H1 (cell line): ENCODE results near the gene MRAP. TPM values are rescaled to one million over a fixed set of nuclear protein-coding genes. Genes with fewer than 3 reads are reported as not detected.

Experiments used
- CTCF ChIA-PET: fragments of 300-600 bp; sonication (Branson Sonifier 250); formaldehyde crosslinking; loops from one replicate; lab custom pipeline; 2021; ENCODE audit not compliant: partially characterized antibody; lab: Charles Lee
- POLR2A ChIA-PET: fragments of 300-600 bp; sonication (Branson Sonifier 250); formaldehyde crosslinking; loops from one replicate; lab custom pipeline; 2021; ENCODE audit warnings: inconsistent platforms; ENCODE audit not compliant: partially characterized antibody; lab: Charles Lee
- DNase-seq, 2 experiments: peaks; one replicate each; pipeline versions ENCODE4 v3.0.0 to v3.0.0-alpha.2; 2010 to 2022; ENCODE audit warnings: low spot score in 2 of 2, low read depth in 1 of 2, mixed read lengths in 1 of 2
- FAIRE-seq: peaks from 2 replicates; lab custom pipeline; 2011; peaks lifted over from hg19 to GRCh38; lab: Jason Lieb, UNC
- H2AFZ ChIP-seq: 2 replicates; pipeline ENCODE4 v1.8.1; 2012; ENCODE audit warnings: low read length, inconsistent platforms
- H2AK5ac ChIP-seq: 2 replicates; pipeline ENCODE4 v1.6.1; 2013; ENCODE audit warnings: low read depth, low read length
- H2BK120ac ChIP-seq: replicated peaks from 2 replicates; pipeline ENCODE3; 2013; ENCODE audit warnings: low read depth, low read length, inconsistent platforms
- H2BK12ac ChIP-seq: 2 replicates; pipeline ENCODE4 v1.6.1; 2013; ENCODE audit warnings: low read depth, low read length
- H2BK15ac ChIP-seq: 2 replicates; pipeline ENCODE4 v1.6.1; 2013; ENCODE audit warnings: low read length
- H2BK20ac ChIP-seq: 2 replicates; pipeline ENCODE4 v1.6.1; 2013; ENCODE audit warnings: low read length
- H2BK5ac ChIP-seq: 2 replicates; pipeline ENCODE4 v1.6.1; 2013; ENCODE audit warnings: low read depth, low read length
- H3K14ac ChIP-seq: 2 replicates; pipeline ENCODE4 v1.6.1; 2013; ENCODE audit warnings: inconsistent platforms; ENCODE audit not compliant: insufficient read length
- H3K18ac ChIP-seq: 2 replicates; pipeline ENCODE4 v1.6.1; 2013; ENCODE audit warnings: low read length; ENCODE audit errors: extremely low read depth
- H3K23ac ChIP-seq: 2 replicates; pipeline ENCODE4 v1.6.1; 2013; ENCODE audit warnings: inconsistent platforms; ENCODE audit not compliant: insufficient read length
- H3K23me2 ChIP-seq: 2 replicates; pipeline ENCODE4 v1.6.1; 2013; ENCODE audit warnings: low read depth, low read length
- H3K27ac ChIP-seq: 2 replicates; pipeline ENCODE4 v1.6.1; 2011; ENCODE audit warnings: low read depth, low read length, inconsistent platforms
- H3K27me3 ChIP-seq, 4 experiments: replicated peaks in 1 of 4; 1 replicate in 1 of 4; 2 replicates in 3 of 4; pipeline versions ENCODE4 v1.6.1 to v1.8.1; 2011 to 2013; ENCODE audit warnings: low read length in 3 of 4, mild to moderate bottlenecking in 3 of 4, inconsistent platforms in 2 of 4, mixed read lengths in 2 of 4, moderate library complexity in 1 of 4; ENCODE audit not compliant: control insufficient read depth in 3 of 4, insufficient read depth in 3 of 4; ENCODE audit errors: extremely low read depth in 1 of 4
- H3K36me3 ChIP-seq, 4 experiments: 2 replicates each; pipeline versions ENCODE4 v1.6.1 to v1.8.1; 2011 to 2013; ENCODE audit warnings: mild to moderate bottlenecking in 4 of 4, low read length in 3 of 4, moderate library complexity in 2 of 4, control low read depth in 1 of 4, inconsistent platforms in 1 of 4; ENCODE audit not compliant: insufficient read depth in 4 of 4, control insufficient read depth in 2 of 4
- H3K4ac ChIP-seq: replicated peaks from 2 replicates; pipeline ENCODE3; 2013; ENCODE audit warnings: low read length, low read depth, mixed read lengths, inconsistent platforms; ENCODE audit not compliant: insufficient read length
- H3K4me1 ChIP-seq, 4 experiments: replicated peaks in 1 of 4; 1 replicate in 1 of 4; 2 replicates in 3 of 4; pipeline versions ENCODE4 v1.6.1 to v1.8.1; 2011 to 2013; ENCODE audit warnings: low read length in 3 of 4, inconsistent platforms in 2 of 4, mixed read lengths in 1 of 4; ENCODE audit not compliant: insufficient read depth in 4 of 4, control insufficient read depth in 3 of 4
- H3K4me2 ChIP-seq, 2 experiments: 2 replicates each; pipeline versions ENCODE4 v1.6.1 to v1.8.1; 2011 to 2013; ENCODE audit warnings: low read depth in 2 of 2, low read length in 2 of 2, control low read depth in 1 of 2, inconsistent platforms in 1 of 2, mild to moderate bottlenecking in 1 of 2; ENCODE audit not compliant: insufficient read depth in 1 of 2
- H3K4me3 ChIP-seq, 4 experiments: fragments of 200-600, 300-600 bp in 1 of 4; sonication (generic), shearing (Covaris generic), sonication (Bioruptor Twin) in 1 of 4; 2 replicates each; pipeline versions ENCODE4 v1.5.1 to v1.8.1; 2011 to 2016; ENCODE audit warnings: low read length in 4 of 4, low read depth in 3 of 4, control low read depth in 2 of 4, inconsistent platforms in 2 of 4, mild to moderate bottlenecking in 2 of 4, mixed read lengths in 1 of 4, moderate library complexity in 1 of 4; ENCODE audit not compliant: insufficient read depth in 2 of 4; ENCODE audit errors: extremely low read depth in 1 of 4
- H3K56ac ChIP-seq: replicated peaks from 2 replicates; pipeline ENCODE3; 2013; ENCODE audit warnings: low read depth, mild to moderate bottlenecking, mixed read lengths, low read length, inconsistent platforms; ENCODE audit not compliant: insufficient read length
- H3K79me1 ChIP-seq: 2 replicates; pipeline ENCODE4 v1.6.1; 2013; ENCODE audit warnings: low read depth, low read length, control low read depth
- H3K79me2 ChIP-seq, 2 experiments: 2 replicates each; pipeline versions ENCODE4 v1.6.1 to v1.8.1; 2012 to 2013; ENCODE audit warnings: low read length in 2 of 2, mild to moderate bottlenecking in 2 of 2, inconsistent platforms in 1 of 2; ENCODE audit not compliant: insufficient read depth in 2 of 2, control insufficient read depth in 1 of 2
- H3K9ac ChIP-seq, 4 experiments: replicated peaks in 1 of 4; 1 replicate in 1 of 4; 2 replicates in 3 of 4; pipeline versions ENCODE4 v1.6.1 to v1.8.1; 2011 to 2013; ENCODE audit warnings: low read depth in 3 of 4, low read length in 3 of 4, control low read depth in 2 of 4, mild to moderate bottlenecking in 2 of 4, moderate library complexity in 2 of 4, inconsistent platforms in 1 of 4; ENCODE audit errors: extremely low read depth in 1 of 4
- H3K9me3 ChIP-seq, 2 experiments: 2 replicates each; pipeline versions ENCODE4 v1.6.1 to v1.8.1; 2012 to 2013; ENCODE audit warnings: mild to moderate bottlenecking in 2 of 2, moderate library complexity in 2 of 2, control low read depth in 1 of 2, inconsistent platforms in 1 of 2, low read depth in 1 of 2, low read length in 1 of 2, mixed read lengths in 1 of 2; ENCODE audit not compliant: insufficient read depth in 2 of 2
- H4K20me1 ChIP-seq, 2 experiments: replicated peaks in 1 of 2; 2 replicates each; pipeline versions ENCODE3 to v1.8.1; 2011 to 2013; ENCODE audit warnings: inconsistent platforms in 2 of 2, low read length in 2 of 2, mild to moderate bottlenecking in 1 of 2; ENCODE audit not compliant: insufficient read depth in 2 of 2, control insufficient read depth in 1 of 2
- H4K5ac ChIP-seq: 2 replicates; pipeline ENCODE4 v1.6.1; 2013; ENCODE audit warnings: low read length, low read depth, mixed read lengths, inconsistent platforms; ENCODE audit not compliant: insufficient read length
- H4K8ac ChIP-seq: 2 replicates; pipeline ENCODE4 v1.8.0; 2013; ENCODE audit warnings: mild to moderate bottlenecking, moderate library complexity, low read length, inconsistent platforms; ENCODE audit not compliant: insufficient read depth; ENCODE audit errors: extremely low read depth
- H4K91ac ChIP-seq: replicated peaks from 2 replicates; pipeline ENCODE3; 2013; ENCODE audit warnings: low read length, mixed read lengths, inconsistent platforms; ENCODE audit not compliant: insufficient read length
- CBX8 ChIP-seq: fragments of 300-800, 300-1000 bp; sonication (generic); IDR thresholded peaks from 2 replicates; pipeline ENCODE4 v1.7.1; 2016; ENCODE audit warnings: low read depth, low read length, borderline replicate concordance
- CHD2 ChIP-seq: IDR thresholded peaks from 2 replicates; pipeline ENCODE4 v1.6.1; 2012; ENCODE audit warnings: low read length, improper control_type of control experiment
- CREB1 ChIP-seq: IDR thresholded peaks from 2 replicates; pipeline ENCODE4 v1.6.1; 2012; ENCODE audit warnings: inconsistent platforms
- CTBP2 ChIP-seq: IDR thresholded peaks from 2 replicates; pipeline ENCODE4 v1.7.0; 2011; ENCODE audit warnings: borderline replicate concordance, mild to moderate bottlenecking, moderate library complexity, mixed read lengths, low read length; ENCODE audit not compliant: insufficient read depth, insufficient read length
- EP300 ChIP-seq, 2 experiments: IDR thresholded peaks; 1 replicate in 1 of 2; 2 replicates in 1 of 2; pipeline ENCODE4 v1.6.1; 2011 to 2012; ENCODE audit warnings: low read depth in 2 of 2, low read length in 2 of 2, mild to moderate bottlenecking in 2 of 2, borderline replicate concordance in 1 of 2, inconsistent platforms in 1 of 2, moderate library complexity in 1 of 2
- FOSL1 ChIP-seq: IDR thresholded peaks from 2 replicates; pipeline ENCODE4 v1.6.1; 2011; ENCODE audit warnings: mild to moderate bottlenecking, low read depth, low read length, moderate library complexity; ENCODE audit not compliant: insufficient read depth
- HDAC6 ChIP-seq: IDR thresholded peaks from one replicate; pipeline ENCODE4 v1.7.1; 2012; ENCODE audit warnings: low read depth, mild to moderate bottlenecking, inconsistent platforms, low read length, moderate library complexity
- KDM1A ChIP-seq: fragments of 200-600, 300-600 bp; sonication (generic); IDR thresholded peaks from 2 replicates; pipeline ENCODE4 v1.7.1; 2016; ENCODE audit warnings: mild to moderate bottlenecking, low read length, borderline replicate concordance
- KDM5A ChIP-seq: fragments of 200-600 bp; IDR thresholded peaks from 2 replicates; pipeline ENCODE4 v1.7.1; 2012; ENCODE audit warnings: mild to moderate bottlenecking, low read length, inconsistent platforms, mixed read lengths
- RNF2 ChIP-seq: fragments of 200-900, 300-1000 bp; sonication (generic); IDR thresholded peaks from 2 replicates; pipeline ENCODE4 v1.7.1; 2016; ENCODE audit warnings: borderline replicate concordance, low read depth, mild to moderate bottlenecking, antibody characterized with exemption, low read length; ENCODE audit not compliant: poor library complexity, severe bottlenecking; ENCODE audit errors: missing control alignments
- SAP30 ChIP-seq: fragments of 300-600 bp; sonication (generic); IDR thresholded peaks from 2 replicates; pipeline ENCODE4 v1.7.1; 2012; ENCODE audit warnings: low read length, moderate library complexity, mild to moderate bottlenecking, inconsistent platforms; ENCODE audit not compliant: insufficient read depth, insufficient replicate concordance
- TAF7 ChIP-seq: optimal IDR thresholded peaks from 2 replicates; pipeline ENCODE3; 2011; ENCODE audit warnings: low read depth, mild to moderate bottlenecking, inconsistent platforms, low read length, moderate library complexity, borderline replicate concordance
- TCF12 ChIP-seq: IDR thresholded peaks from 2 replicates; pipeline ENCODE4 v1.6.1; 2011; ENCODE audit warnings: low read depth, mild to moderate bottlenecking, low read length
- ZNF274 ChIP-seq: IDR thresholded peaks from 2 replicates; pipeline ENCODE4 v1.7.0; 2012; ENCODE audit warnings: low read length, borderline replicate concordance; ENCODE audit errors: extremely low read depth
- WGBS, 2 experiments: shearing (Covaris generic) in 1 of 2; methylation state at CpG; one replicate each; pipeline versions ENCODE4 v1.1.6 to v1.1.7; 2013 to 2015; ENCODE audit warnings: low lambda C conversion rate in 2 of 2, mixed read lengths in 2 of 2, inconsistent platforms in 1 of 2, low coverage in 1 of 2, missing lambda C conversion rate in 1 of 2; ENCODE audit not compliant: insufficient replicate concordance in 2 of 2, insufficient coverage in 1 of 2, insufficient read length in 1 of 2; ENCODE audit errors: extremely low coverage in 1 of 2, missing lambda C conversion rate in 1 of 2; 5-methylcytosine and 5-hydroxymethylcytosine counted together
- polyA plus RNA-seq, 7 experiments: library from polyadenylated mRNA; depleted of rRNA in 3 of 7; stranded (reverse) in 5 of 7; unstranded in 2 of 7; fragments of >200 nt in 5 of 7; fragments of 200-250 nt in 2 of 7; gene quantifications; 1 replicate in 5 of 7; 2 replicates in 1 of 7; 4 replicates in 1 of 7; pipeline versions ENCODE4 v1.2.1 to v1.2.3, GENCODE V29; 2011 to 2013; ENCODE audit warnings: missing spikeins in 2 of 7, mixed read lengths in 2 of 7
- total RNA-seq: library from RNA; stranded (reverse); fragmentation: NEBNext Ultra II Directional; extraction: Animal tissue kit (Norgen Biotek cat#: 25700); gene quantifications from 2 replicates; pipeline ENCODE4 v1.2.1, GENCODE V29; 2021

Gene MRAP
- total and polyA plus RNA-seq, 2 of the 8 experiments (the other 6 are each of a cell fraction or from before 2014, with no cell fraction given), result not detected

GRCh38 chr21:32312326-32312725 is 13.7 kb downstream of the MRAP start:
- WGBS, 2 experiments, result 88% methylated on average over 5 of the region's 5 CpGs; no CpG with 5 or more reads in 1 of the 2 experiments
- ChIA-PET CTCF (interaction anchor here (0.6 to 1.8 kb wide), 4 partner anchors 11 to 281 kb away, joined by 3 to 6 read pairs (median 3); no protein-coding TSS in a partner anchor), POLR2A (no interaction called here)
- Histone ChIP-seq H3K4ac (no peak overlapping the region), H4K20me1 (peaks cover 0 to 10% of the 10 kb centered on the region in 2 experiments), H3K23ac (no peak overlapping the region), H3K23me2 (no peaks in the 10 kb centered on the region), H2BK12ac (no peak overlapping the region), H3K4me1 (no peaks in the 10 kb centered on the region), H4K91ac (no peak overlapping the region), H2BK20ac (no peak overlapping the region), H3K36me3 (peaks cover 7 to 31% (median 23%) of the 10 kb centered on the region in 4 experiments; a peak in 6 of 8 replicates), H2BK120ac (no peak overlapping the region), H3K9ac (no peak overlapping the region), H3K9me3 (no peaks in the 10 kb centered on the region), H3K18ac (no peak overlapping the region), H3K14ac (no peak overlapping the region), H3K4me2 (no peak overlapping the region), H2BK5ac (no peak overlapping the region), H3K27ac (no peak overlapping the region), H3K56ac (no peak overlapping the region), H3K27me3 (no peaks in the 10 kb centered on the region), H2AK5ac (no peak overlapping the region), H3K79me1 (peaks cover 5% of the 10 kb centered on the region; the same call in 1 of the 2 replicates), H2BK15ac (no peak overlapping the region), H3K4me3 (no peak overlapping the region), H2AFZ (no peak overlapping the region), H3K79me2 (no peaks in the 10 kb centered on the region), H4K8ac (no peak overlapping the region), H4K5ac (no peak overlapping the region)
- no peak for TF ChIP-seq CREB1
- no peak for TF ChIP-seq EP300 (IDR thresholded peaks at IDR 0.05; ENCODE audit: borderline replicate concordance in 1 of 2, low read depth in 2 of 2, low read length in 2 of 2)
- TF ChIP-seq TCF12, result no peak
- TF ChIP-seq FOSL1, result no peak
- TF ChIP-seq ZNF274, result no peak
- TF ChIP-seq SAP30, result no peak
- TF ChIP-seq CBX8, result no peak
- TF ChIP-seq CTBP2, result no peak
- no peak for TF ChIP-seq CHD2
- TF ChIP-seq KDM1A, result no peak
- no peak for TF ChIP-seq HDAC6
- no peak for TF ChIP-seq RNF2
- no peak for TF ChIP-seq KDM5A
- no peak for TF ChIP-seq TAF7
- DNase-seq (peak in 1 of 2 experiments; percentile 34), FAIRE-seq (no peak)
